ENCODE measurements around the gene GATAD1.

DNA sequence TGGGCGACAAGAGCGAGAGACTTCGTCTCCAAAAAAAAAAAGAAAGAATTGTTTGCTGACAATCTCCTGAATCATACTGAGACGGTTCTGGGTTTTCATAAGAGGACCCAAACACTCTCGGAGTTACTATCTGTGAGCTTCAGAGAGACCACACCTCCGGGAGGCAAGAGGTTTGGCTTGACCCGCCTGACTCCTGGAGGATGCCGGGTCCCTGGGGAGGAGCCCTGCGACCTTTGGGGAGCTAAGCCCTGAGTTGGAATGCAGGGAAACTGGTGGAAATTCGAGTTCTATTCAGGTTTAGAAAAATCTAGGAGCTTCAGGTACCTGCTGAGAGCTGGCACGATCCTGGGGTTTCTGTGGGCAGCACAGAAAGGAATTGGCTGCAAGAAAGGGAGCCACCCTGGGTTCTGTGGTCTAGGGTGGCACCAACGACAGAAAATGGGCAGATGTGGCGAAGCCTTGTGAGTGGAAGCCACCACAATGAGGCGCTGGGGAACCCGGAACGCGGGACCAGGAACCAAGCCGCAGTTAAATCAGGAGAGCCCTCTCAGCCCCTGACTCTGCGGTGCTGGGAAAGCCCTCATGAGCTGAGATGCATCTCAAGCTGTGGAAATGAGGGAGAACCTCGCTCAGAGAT, 21.9 kb upstream of the GATAD1 start:
- no peak for TF ChIP-seq EZH2 (IDR thresholded peaks at IDR 0.05; ENCODE audit: borderline replicate concordance, low read depth, low read length, severe bottlenecking)
- TF ChIP-seq, protein P1, sequence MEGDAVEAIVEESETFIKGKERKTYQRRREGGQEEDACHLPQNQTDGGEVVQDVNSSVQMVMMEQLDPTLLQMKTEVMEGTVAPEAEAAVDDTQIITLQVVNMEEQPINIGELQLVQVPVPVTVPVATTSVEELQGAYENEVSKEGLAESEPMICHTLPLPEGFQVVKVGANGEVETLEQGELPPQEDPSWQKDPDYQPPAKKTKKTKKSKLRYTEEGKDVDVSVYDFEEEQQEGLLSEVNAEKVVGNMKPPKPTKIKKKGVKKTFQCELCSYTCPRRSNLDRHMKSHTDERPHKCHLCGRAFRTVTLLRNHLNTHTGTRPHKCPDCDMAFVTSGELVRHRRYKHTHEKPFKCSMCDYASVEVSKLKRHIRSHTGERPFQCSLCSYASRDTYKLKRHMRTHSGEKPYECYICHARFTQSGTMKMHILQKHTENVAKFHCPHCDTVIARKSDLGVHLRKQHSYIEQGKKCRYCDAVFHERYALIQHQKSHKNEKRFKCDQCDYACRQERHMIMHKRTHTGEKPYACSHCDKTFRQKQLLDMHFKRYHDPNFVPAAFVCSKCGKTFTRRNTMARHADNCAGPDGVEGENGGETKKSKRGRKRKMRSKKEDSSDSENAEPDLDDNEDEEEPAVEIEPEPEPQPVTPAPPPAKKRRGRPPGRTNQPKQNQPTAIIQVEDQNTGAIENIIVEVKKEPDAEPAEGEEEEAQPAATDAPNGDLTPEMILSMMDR (IDR thresholded peaks at IDR 0.05; ENCODE audit: borderline replicate concordance, extremely low read depth, low read length, poor library complexity, severe bottlenecking): no peak
